NCI-H2171 treated with DMSO at 0.1 percent for 48 hours (cell line): Measurements from ENCODE around the gene KRTAP5-3.
"Not testable (repeated sequence)": the region's sequence is repeated elsewhere in the genome, so short reads cannot be mapped to it uniquely, and the experiment has no call there.

Experiments used
- DNase-seq: peaks from one replicate; lab custom pipeline; 2025; lab: John Stamatoyannopoulos, UW

KRTAP5-3 gene

DNA sequence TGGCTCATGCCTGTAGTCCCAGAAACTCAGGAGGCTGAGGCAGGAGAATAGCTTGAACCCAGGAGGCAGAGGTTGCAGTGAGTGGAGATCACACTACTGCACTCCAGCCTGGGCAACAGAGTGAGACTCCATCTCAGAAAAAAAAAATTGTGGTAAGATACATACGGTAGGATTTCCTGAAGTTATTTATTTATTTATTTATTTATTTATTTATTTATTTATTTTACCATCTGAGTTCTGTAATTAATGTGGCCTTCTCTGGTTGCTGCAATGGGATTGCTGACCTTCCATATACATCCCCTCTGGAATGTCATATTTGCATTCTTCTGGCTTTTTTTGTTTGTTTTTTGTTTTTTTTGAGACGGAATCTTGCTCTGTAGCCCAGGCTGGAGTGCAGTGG lies 25.4 kb downstream of the KRTAP5-3 start:
- not testable (repeated sequence) for DNase-seq

DNA sequence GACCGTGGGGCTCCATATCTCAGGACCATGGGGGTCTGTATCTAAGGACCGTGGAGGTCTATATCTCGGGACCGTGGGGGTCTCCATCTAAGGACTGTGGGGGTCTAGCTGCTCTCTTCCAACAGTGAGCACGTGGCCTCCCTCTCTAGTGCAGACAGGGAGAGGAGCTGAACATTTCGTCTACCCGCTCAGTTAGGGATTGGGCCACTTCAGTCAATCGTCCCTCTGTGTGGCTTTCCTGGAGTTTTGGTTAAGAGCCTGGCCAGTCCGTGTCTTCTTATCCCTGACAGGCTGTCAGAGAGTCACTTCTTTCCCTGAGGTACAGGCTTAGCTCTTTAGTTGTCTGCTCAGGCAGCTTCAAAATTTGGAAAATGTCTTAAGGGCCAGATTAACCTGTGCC lies 26.3 kb downstream of the KRTAP5-3 start:
- no peak for DNase-seq

DNA sequence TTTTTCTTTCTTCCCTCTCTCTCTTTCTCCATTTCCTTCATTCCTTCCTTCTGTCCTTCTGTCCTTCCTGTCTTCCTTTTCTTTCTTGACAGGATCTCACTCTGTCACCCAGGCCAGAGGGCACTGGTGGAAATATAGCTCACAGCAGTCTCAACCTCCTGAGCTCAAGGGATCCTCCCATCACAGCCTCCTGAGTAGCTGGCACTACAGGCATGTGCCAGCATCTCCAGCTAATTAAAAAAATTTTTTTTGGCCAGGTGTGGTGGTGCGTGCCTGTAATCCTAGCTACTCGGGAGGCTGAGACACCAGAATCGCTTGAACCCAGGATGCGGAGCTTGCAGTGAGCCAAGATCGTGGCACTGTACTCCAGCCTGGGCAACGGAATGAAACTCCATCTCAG lies 31.4 kb downstream of the KRTAP5-3 start:
- DNase-seq = no peak

DNA sequence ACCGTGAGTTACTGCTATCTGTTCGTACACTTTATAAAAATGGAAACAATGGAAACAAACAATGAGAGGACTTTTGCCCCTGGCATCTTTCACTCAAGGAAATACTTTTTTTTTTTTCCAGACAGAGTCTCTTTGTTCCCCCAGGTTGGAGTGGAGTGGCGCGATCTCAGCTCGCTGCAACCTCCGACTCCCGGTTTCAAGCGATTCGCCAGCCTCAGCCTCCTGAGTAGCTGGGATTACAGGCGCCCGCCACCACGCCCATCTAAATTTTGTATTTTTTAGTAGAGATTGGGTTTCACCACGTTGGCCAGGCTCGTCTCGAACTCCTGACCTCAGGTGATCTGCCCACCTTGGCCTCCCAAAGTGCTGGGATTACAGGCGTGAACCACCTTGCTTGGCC lies 32.5 kb downstream of the KRTAP5-3 start:
- DNase-seq = not testable (repeated sequence)

DNA sequence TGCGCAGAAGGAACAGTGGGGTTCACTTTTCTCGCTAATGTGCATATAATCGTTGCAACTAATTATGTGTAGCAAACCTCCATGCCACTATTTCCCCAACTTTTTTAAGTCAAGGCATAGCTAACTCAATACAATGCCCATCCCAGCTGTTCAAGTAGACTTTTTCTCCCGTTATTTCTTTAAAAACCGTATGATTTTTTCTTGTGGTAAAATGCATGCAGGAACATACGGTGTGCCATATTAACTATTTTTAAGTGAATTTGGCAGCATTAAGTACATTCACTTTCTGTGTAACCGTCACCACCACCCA lies 33.4 kb downstream of the KRTAP5-3 start:
- no peak for DNase-seq

GRCh38 chr11:1574238-1574932 lies 33.9 kb downstream of the KRTAP5-3 start:
- DNase-seq = peak; percentile 16

DNA sequence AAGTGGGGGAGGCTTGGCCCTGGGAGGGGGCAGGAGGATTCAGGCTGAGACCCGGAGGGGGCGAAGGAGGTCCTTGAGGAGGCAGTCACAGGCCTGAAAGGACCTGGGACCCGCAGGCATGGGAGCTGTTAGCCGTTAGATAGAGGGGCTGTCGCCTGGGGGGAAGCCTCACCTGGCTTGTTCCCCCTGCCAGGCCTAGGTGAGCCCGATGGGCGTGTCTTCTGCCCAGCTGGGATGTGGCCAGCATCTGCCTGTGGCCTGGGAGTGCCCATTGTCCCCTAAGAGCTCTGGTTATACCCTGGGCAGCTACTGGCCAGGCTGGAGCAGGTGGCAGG lies 34.4 kb downstream of the KRTAP5-3 start:
- peak; percentile 16 for DNase-seq

DNA sequence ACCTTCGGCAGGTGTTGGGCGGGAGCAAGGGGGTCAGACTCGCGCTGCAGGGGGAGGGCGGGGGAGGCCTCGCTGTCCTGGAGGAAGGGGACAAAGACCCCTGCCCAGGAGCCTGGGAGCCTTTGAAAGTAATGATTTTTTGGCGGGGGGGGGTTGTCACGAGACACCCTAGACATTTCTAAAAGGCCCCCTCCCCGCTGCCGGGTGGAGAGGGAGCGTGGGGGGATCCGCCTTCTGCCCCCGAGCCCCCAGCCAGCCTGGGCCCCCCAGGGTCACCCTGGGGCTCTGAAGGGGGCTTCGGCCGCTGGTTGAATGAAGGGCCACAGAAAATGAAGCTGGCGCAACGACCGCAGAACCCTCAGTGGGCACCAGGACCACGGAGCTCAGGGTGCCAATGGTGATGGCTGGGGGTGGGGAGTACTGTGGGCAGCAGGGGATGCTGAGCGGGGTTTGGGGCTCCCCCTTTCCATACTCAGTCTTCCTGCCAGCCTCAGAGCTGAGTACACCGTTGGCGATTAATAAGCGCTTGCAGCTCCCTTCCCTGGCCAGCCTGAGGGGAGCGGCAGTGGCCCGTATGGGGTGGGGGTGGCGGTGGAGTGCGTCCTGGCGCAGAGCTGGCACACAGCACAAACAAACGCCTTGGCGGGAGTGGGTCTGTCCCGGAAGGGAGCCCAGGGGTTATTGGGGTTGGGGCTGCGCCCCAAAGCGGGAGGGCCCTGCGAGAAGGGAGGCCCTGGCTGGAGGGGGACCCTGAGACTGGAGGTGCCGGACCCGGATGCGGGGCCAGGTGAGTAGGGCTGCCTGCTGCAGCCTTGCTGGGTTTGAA lies 35.0 kb downstream of the KRTAP5-3 start:
- DNase-seq = no peak

GRCh38 chr11:1572197-1573076 lies 35.8 kb downstream of the KRTAP5-3 start, which contains the start of gene DUSP8:
TSS of gene DUSP8 (minus strand) at chr11:1572271. CDS start at chr11:1565826, 6,445 bp downstream.
- DNase-seq = peak; percentile 64

GRCh38 chr11:1571760-1572196 lies 36.5 kb downstream of the KRTAP5-3 start:
- DNase-seq = no peak

DNA sequence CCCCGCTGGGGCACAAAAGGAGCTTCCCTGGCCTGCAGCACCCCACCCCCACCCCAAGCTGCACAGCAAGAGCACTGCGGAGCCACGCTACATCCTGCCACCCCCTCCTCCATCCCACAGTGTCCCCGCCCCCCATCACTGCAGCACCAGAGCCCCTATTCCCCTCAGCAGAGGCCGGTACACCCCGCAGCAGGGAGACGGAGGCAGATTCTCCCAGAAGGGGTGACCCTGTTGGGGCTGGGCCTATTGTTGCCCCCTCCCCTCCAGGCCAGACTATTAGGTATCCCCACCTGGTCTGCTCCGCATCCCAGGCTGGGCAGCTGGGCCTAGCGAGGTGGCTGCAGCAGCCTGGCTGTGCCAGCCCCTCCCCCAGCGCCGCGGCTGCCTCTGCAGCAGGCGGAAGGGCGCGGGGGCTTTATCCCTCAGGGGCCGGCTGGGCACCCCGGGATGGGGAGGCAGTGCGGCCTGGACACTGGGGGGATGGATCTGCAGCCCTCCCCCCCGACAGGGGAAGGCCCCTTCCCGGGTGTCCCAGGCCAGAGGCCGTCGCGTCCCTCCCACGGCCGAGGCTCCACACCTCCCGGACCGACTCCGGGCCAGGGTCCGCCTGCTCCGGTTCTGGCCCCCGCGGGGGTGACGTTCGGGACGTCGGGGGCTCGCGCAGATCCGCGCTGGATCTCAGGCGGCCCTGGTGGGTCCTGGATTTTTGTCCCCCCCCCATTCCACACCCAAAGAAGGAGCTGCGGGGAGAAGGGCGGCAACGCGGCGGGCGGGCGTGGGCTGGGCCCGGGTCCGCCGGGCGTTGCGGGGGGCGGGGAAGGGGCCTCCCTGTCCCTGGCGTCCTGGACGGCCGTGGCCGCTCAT lies 37.1 kb downstream of the KRTAP5-3 start:
- no peak for DNase-seq

DNA sequence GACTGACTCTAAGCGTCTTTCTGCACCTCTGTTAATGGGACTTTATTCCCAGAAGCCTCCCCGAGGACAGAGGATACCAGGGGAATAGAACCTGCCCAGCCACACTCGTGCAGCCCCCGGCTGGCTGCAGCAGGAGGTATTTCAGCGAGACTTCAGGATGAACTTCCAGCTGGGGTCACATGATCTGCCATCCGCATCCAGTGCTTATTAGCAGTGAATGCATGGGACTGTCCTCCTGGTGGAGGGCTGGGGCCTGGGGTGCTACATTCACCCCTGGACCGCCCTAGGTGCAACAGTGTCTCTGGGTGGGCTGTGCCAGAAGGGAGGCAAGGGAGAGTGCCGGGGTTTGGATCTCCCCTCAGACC lies 37.8 kb downstream of the KRTAP5-3 start:
- DNase-seq = no peak

DNA sequence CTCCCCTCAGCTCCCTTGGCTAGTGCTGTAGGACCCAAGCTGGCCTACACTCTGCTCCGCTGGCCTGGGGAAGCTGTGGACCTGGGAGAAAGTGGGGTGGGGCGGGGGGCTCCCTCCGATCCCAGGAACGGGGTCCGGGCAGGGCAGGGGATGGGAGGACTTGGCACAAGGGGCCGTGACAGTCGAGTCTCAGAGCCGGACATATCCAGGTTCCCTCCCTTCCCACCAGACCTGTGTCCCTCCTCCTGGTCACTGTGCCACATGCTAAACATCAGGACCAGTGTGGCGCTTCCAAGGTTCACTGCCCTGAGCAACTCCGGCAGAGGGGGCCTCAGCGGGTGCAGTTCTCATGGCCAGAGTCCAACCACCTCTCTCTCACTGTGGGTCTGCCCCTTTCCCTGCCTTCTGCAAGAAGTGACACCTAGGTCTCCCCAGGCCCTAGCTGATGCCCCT lies 38.2 kb downstream of the KRTAP5-3 start:
- no peak for DNase-seq

DNA sequence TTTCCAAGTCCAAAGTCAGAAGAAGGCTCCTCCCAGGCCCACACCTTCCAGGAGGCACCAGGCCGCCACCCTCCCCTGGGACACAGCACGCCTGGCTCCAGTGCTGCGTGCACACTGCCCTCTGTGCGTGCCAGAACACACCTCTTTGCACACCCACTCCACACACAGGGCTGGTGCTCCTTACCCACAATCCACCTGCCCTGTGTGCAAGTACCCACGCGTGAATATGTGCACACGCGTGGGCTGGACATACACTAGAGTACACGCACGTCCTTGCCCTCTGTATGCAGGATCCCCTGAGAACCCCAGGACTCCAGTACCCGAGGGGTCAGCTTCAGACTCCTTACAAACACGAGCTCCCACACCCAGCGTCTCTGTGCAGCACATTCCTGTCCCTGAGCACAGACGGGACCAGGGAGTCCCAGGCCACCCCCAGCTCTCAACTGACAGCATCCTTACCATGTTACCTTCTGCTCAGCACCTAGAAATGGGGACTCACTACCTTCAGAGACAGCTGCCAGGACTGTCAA lies 38.9 kb downstream of the KRTAP5-3 start:
- DNase-seq = peak; percentile 2

DNA sequence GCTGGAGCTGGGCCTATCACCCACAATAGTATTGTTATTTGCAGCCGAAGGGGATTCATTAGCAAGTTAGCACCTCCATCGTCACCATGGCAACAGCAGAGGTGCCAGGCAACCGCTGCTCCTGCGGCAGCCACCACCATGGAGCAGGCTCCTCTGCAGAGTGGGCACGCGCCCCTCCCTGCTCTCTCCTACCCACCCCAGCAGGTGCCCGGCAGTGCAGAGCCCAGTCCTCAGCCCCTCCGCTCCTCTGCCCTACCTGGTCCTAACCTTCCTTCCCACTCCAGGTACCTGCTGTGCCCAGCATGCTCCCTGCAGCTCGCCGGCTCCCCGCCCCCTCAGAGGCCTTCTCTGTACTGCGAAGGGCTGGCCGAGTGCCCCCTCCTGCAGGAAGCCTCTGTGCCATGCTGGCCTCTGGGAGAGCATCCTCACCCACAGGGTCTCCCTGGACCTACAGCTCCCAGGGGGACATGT lies 39.8 kb downstream of the KRTAP5-3 start:
- no peak for DNase-seq

DNA sequence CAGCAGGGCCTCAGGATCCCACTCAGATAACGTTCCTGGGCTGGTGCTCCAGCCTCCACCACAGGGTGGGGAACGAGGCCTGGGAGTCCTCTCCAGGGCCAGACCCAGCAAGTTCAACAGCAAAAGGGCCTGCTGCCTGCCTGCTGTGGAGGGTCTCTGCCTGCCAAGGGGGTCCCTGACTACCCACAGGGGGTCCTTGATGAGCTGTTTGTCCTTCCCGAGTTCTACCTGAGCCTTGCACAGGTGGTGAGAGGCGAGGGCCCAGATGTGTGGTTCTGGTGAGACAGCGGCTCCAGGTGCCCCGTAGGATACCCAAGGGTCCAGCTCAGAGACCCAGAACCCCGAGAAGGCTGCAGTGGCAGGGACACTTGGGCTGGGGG lies 40.6 kb downstream of the KRTAP5-3 start:
- DNase-seq = no peak

- DNase-seq = no peak
These were observed 41.1 kb downstream of the KRTAP5-3 start for GRCh38 chr11:1567052-1567720.

GRCh38 chr11:1566381-1567051 lies 41.7 kb downstream of the KRTAP5-3 start:
- DNase-seq = no peak

DNA sequence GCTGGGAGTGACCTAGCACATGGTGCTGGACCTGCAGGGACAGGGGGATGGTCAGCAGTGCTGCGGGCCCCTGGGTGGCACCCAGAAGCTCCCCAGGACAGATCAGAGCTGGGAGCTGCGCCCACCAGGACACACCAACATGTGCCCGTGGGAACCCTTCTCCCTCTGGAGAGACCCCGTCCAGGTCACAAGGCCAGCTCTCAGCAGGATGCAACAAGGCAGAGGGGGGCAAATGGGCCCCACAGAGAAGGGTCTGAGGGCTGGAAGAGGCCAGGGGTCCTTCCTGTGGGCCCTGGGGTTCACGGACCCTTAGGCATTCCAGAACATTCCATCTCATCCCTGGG lies 42.4 kb downstream of the KRTAP5-3 start:
- no peak for DNase-seq

- DNase-seq = no peak
These were observed 42.9 kb downstream of the KRTAP5-3 start for GRCh38 chr11:1565173-1565903.
